EL (cell line): ENCODE measurements around the gene INTS15.

Experiments used
- DNase-seq: peaks from one replicate; pipeline ENCODE4 v3.0.0-alpha.2; 2016

Gene INTS15

DNA sequence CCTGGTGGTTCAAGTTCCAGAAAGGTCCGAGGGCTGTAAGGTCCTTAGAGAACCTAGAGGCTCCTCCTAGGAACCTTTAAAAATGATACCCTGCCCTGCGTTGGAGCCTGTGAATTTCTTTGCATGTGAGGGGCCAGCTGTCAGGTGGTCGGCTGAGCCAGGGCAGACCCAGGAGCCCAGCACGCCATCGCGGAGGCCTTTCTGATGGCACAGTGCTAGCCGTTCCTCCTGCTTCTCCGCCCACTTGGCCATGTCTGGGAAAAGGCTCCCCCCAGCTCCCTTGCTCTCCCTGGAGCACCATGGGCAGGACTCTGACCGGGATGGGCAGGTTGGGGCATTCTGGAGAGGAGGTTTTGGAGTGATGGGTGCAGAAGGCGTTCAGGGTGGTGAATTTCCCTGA is 54.9 kb downstream of the INTS15 start:
- DNase-seq: no peak

DNA sequence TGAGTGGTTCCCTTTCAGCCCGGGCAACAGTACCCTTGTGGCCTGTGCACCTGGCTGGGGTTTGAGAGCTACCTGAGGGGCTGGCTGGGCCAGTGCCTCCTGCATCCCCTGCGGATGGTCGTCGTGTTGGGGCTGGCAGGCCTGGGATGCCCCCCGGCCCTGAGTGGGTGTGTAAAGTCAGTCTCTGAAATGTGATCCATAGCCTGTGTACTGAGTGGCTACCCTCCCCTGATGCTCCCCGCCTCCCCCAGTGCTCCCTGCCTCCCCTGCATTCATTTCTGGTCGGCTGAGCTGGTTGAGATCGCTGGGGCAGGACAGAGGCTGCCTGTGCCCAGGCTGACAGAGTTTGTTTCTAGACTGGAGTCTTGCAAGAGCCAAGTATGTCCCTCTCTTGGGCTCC is 56.6 kb downstream of the INTS15 start:
- no peak for DNase-seq

DNA sequence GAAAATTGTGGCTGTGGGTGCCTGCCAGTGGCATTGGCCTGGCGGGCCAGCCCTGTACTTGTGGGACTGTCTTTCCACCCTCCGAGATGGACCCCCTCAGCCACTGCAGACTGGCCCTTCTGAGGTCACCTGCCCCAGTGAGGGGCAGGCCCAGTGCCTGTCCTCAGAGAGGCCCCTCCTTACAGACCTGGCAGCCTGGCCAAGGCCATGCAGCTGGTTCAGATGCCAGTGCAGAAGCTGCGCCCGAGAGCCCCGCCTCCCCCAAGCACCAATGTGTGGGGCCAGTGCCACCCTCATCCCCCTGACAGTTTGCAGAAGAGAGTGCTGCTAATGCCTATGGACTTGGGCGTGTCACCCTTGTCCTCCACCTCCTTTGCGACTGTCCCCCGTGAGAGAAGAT is 57.3 kb downstream of the INTS15 start:
- DNase-seq: no peak

DNA sequence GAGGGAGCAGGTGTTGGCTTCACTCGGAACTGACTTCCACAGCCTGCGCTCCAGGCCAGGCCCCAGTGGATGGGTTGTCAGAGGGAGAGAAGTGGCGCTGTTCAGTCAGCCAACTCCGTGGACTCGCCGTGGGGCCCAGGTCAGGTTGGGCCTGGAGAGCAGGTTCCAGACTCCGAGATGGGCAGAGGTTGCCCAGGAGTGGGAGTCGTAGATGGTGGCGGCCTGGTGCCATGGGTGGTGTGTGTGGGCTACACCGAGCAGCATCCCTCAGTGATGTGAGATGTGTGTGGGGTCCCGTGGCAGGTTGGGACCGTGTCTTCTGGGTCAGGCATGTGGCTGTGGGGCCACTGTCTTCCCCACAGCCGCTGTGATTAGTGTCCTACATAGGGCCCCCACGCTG is 57.7 kb downstream of the INTS15 start:
- no peak for DNase-seq

DNA sequence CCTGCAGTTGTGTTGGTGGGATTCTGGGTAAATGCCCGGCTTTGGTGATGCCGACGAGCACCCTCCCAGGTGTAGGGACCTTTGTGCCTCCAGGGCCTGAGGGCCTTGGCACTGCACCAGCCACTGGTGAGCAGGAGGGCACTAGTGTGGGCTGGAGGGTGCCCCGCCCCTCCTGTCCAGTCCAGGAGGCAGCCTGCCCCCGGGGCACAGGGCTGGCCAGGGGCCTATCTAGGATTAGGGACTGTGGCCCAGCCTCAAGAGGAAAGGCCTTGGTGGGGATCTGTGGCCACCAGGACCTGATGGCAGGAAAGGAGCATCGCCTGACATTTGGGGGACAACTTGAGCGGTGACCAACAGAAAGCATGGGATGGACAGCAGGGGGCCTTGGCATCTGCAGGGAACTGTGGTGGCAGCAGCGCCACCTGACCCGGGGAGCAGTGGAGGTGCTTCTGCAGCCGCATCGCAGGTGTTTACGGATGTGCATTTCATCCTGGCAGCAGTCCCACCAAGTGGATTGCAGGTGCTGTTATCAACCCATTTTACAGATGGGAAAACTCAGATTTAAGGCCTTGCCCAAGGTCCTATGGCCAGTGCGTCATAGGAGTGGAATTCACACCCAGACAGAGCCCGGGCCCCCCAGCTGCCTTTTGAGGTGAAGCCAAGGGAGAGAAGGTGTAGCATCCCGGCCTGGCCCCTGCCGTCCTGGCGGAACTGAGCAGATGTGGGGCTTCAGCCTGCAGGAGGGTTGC is 58.4 kb downstream of the INTS15 start:
- DNase-seq: no peak

DNA sequence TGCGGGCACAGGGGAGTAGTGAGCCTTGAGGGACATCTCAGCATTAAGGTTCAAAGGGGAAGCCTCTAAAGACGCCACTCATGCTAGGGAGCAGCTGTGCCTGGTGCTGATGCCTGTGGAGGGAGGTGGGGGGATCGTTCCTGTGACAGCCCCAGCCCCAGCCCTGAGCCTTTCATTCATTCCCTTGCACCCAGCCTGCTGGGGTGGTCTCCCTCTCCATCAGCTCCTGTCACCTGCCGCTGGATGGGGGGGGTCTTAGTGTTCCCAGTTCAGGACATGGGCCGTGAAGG is 58.9 kb downstream of the INTS15 start:
- no peak for DNase-seq

DNA sequence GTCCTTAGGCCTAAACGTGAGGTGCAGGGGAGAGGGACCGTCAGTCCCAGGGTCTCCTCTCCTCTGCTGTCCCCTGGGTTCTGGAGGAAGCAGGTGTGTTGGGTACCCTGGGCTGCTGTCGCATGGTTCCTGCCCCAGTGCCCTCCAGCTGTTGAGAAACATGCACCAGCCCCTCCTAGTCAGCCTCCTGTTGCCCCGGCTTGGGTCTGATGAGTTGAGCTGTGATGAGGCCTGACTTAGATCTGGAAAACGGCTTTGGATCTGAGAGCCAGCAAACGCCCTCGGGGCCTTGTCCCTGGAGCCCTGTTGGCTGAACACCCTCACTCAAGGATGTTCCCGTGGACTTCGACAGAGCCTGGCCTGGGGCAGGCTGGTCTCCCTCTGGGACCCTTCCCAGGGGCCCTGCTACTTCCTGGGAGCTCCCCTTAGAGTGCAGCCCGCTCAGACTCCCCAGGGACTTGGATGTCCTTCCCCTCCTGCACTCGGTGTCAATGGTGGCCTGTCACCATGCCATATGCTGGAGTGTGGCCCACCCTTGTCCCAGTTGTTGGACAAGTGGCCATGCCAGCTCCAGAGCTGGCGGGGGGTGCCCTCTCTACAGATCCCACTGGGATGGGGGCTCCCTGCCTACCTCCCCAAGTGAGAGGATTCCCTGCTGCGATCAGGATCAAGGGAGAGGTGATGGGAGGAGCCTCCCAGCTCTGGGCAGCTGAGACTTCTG is 59.6 kb downstream of the INTS15 start:
- no peak for DNase-seq

DNA sequence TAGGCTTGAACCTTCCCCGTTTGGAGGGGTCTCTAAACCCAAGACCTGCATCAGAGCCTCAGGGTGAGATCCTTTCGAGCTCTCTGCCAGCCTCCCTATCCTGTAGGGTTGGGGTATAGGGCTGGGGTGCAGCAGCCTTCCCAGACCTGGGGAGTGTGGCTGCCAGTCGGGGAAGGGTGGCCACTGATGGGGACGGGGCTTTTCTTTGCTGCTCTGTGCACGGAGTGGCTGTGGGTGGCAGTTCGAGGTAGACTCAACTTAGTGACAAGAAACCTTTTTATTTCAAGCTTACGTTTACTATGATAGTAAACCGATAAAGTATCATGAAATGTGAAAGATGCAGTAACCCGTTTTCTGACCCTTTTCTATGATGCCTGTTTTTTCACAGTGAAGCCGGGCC is 60.3 kb downstream of the INTS15 start:
- DNase-seq: no peak

DNA sequence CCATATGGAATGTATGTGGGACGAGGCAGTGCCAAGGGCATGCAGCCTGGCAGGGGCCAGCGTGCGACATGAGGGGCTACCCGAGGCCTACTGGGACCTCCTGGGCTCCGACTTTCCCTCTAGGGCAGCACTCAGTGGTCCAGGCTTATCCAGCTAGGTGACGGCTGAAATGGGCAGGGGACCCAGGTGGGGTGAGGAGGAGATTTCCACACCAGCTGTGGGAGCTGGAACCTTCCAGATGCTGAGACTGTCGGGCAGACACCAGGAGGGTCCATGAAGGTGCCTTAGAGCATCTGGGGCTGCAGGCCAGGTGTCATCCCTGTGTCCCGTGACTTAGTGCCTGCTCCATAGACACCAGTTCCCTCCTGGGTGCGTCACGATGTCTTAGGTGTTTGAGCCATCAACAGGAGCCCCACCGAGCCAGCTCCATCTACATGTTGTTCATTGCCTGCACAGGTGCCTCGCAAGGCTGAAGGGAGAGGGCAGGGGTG is 60.7 kb downstream of the INTS15 start:
- no peak for DNase-seq

DNA sequence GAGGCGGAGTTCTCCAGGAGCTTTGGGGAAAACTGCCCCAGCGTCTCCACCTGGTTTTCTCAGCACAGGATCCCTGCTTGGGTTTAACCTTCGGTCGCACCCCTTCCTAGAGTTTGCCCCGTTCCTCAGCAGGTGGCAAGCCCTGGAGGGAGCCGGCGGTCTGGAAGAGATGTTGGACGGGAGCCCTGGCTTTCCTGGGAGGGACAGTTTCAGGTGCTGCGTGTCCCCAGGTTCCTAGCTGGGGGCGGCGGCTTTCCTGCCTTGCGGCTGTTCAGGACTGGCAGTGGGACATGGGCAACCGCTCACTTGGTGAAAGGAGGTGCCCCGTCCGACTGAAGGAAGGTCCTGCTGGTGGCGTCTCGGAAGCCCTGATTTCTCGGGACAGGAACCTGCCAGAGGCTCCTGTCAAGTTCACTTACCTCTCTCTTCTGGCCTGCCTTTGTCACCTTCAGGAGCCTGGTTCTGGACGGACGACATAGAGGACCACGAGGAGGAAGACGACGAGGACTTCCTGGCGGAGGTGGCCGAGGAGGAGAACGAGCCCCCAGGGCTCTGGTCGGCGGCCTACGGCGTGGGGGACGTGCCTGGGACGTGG is 62.1 kb downstream of the INTS15 start:
- DNase-seq: no peak

DNA sequence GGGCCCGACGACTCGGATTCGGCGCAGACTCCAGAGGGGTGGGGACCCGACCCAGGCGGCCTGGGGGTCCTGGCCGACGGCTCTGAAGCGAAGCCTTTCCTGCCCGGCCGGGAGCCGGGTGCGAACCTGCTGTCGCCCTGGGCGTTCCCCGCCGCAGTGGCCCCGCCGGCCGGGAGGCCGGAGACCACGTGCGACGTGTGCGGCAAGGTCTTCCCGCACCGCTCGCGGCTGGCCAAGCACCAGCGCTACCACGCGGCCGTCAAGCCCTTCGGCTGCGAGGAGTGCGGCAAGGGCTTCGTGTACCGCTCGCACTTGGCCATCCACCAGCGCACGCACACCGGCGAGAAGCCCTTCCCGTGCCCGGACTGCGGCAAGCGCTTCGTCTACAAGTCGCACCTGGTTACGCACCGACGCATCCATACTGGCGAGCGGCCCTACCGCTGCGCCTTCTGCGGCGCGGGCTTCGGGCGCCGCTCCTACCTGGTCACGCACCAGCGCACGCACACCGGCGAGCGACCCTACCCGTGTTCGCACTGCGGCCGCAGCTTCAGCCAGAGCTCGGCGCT is 62.7 kb downstream of the INTS15 start:
- DNase-seq: no peak

DNA sequence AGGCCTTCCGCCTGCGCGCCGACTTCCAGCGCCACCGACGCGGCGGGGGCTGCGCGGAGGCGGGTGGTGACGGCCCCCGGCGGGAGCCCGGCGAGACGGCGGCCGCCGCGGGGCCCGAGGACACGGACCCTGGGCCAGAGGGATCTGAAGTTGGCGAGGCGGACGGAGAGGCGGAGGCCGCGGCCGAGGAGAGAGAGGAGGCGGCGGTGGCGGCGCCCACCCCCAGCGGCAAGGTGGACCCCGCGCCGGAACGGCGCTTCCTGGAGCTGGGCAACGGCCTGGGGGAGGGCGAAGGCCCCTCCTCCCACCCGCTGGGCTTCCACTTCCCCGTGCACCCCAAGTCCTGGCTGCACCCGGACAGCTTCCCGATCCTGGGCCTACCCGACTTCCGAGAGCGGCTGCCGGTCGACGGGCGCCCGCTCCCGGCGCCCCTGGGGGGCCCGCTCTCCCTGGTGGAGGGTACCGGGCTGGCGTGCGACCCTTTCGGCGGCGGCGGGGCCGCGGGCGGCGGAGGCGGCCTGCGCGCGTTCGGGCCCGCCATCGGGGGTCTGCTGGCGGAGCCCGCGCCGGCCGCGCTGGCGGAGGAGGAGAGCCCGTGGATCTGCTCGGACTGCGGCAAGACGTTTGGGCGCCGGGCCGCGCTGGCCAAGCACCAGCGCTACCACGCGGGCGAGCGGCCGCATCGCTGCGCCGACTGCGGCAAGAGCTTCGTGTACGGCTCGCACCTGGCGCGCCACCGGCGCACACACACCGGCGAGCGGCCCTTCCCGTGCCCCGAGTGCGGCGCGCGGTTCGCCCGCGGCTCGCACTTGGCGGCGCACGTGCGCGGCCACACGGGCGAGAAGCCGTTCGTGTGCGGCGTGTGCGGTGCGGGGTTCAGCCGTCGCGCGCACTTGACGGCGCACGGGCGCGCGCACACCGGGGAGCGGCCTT is 63.5 kb downstream of the INTS15 start:
- DNase-seq: no peak

DNA sequence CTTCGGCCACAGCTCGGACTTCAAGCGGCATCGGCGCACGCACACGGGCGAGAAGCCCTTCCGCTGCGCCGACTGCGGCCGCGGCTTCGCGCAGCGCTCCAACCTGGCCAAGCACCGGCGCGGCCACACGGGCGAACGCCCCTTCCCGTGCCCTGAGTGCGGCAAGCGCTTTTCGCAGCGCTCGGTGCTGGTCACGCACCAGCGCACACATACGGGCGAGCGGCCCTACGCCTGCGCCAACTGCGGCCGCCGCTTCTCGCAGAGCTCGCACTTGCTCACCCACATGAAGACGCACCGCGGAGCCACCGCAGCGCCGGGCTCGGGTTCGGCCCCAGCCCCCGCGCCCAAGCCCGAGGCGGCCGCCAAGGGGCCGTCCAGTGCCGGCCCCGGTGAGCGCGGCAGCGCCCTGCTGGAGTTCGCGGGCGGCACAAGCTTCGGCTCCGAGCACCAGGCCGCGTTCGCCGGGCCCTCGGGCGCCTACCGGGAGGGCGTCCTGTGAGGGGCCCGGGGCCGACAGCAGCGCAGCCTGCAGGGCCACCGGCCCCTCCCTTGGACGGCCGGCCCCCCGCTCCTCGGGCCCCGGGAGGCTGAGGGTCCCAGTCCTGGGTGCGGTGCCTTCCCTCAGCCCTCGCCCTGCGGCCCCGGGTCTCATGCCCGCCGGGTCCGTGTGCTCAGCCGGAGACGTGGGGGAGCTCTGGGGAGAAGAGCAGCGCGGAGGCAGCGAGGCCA is 64.5 kb downstream of the INTS15 start:
- no peak for DNase-seq

DNA sequence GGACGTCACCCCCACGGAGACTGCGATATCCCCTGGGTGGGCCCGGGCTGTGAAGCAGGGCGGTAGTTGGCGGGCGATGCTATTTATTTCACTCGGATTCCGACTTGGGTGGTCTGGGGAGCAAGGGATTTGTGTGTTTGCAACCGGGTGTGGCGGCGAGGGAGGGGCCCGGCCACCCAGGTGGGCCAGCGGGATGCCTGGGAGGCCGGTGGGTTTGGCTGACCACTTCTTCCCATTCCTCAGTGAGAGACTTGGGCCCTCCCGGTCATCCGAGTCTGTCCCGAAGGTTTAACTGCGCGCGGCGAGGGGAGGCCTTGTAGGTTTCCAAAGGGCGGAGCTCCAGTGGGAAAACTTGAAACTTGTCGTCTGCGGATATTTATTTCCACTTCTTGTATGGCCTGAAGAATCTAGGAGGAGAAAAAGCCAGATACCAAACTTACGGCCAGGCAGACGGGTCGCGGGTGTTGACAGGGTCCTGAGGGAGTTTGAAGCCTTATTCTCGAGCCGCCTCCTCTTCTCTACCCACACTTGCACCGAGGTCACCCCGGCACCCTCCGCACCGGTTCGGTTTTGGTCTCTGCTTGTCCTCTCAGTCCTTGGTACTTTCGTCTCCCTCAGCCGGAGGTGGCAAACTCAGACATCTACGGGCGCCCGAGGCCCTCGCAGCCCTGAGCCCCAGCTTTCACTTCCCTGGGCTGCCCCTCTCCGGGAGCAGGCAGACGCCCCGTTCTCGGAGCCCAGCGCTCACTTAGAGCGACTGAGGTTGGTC is 65.2 kb downstream of the INTS15 start:
- DNase-seq: no peak

DNA sequence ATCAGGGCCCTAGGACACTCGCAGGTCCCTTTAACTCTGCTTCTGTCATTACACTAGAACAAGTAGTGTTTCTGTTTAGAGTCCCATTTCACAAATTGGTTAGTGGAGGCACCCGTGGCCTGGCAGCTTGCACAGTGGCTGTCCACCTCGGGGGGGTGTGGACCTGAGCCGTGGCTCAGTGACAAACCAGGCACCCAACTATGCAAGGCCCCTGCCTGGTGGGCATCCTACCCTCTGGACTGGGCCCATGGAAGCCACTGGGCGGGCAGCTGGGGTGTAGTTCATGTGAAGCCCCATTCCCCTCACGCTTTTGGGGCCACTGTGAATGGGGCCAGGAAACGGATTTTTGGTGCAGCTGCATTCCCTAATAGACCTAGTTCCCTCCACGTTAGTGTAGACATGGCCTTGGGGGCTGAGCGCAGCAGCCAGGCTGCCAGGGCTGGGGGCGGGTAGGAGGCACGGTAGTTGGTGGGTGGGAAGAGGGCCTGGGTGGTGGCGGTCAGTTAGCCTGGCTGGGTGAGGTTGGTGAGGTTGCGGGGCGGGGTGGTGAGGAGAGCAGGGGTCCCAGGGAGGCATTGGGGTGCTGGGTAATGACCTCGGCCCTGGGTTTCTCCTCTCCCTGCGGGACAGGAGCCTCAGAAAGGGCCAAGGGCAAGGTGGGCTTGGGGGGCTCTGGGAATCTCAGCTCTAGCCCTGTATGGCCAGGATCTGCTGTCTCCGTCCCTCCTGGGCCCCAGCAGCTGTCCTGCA is 66.0 kb downstream of the INTS15 start:
- DNase-seq: no peak

DNA sequence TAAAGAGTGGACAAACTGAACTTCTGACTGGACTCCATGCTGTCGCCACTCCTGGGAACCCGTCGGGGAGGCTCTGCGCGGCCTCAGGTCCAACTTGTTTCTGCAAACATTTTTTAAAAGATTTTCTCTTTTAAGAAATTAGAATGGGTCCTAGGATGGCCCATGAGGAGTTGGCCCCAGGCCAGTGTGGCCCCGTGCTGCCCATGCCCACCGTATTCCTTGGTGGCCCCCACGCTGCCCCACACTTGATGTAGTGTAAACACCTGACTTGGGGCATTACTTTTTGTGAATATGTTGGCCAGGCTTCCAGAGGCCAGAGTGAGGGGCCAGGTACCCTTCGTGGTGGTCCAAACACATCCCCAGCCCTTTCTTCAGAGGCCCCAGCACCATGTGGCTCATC is 66.6 kb downstream of the INTS15 start:
- DNase-seq: no peak
